ENCODE measurements around the gene PLEKHA3. TPM values are rescaled to one million over a fixed set of nuclear protein-coding genes. Genes with fewer than 3 reads are reported as not detected.

PLEKHA3 gene
- total RNA-seq: 5.0 and 5.7 TPM in 2 replicates

DNA sequence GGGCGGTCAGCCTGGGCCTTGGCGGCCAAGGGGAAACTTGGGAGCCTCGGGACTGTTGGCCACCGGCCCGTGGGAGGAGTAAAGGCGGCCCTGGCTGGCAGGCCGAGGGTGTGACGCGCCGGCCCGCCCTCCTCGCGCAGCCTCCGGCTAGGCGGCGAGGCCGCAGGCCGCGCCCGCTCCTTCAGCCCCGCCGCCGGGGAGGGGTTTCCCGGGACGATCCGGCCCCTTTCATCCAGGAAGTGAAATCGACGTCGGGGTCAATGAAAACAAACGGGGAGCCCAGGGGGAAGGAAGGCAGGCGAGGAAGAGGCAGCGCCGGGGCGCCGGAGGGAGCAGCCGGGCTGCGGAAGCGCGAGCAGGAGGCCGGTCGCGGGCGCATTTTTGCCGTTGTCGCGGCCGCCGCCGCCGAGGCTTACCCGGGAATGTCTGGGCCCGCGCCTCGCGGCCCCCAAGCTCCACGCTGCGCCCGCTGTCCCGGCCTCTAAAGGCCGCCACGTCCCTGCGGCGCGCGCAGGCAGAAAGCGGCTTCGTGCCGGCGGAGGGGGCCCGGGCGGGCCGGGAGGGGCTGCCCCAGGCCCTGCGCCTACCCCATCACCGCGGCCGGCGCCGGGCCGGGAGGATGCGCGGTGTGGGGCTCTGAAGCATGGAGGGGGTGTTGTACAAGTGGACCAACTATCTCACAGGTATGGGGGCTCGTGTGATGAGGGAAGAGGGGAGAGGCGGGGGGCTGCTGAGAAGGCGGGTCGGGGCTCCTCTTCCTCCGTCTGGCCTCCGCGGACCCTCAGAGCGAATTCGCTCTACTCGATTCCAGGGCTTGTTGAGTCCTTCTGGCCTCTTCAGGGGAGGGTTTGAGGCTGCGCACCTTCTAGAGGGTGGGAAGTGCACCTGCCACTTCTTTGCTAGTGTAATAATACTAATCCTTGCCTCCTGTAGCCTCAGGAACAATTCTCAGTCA, at the start of gene PLEKHA3:
PLEKHA3 (plus strand) TSS at position 231 of the 955 bp plus-strand sequence; CDS start at position 644, 413 bp downstream.

DNA sequence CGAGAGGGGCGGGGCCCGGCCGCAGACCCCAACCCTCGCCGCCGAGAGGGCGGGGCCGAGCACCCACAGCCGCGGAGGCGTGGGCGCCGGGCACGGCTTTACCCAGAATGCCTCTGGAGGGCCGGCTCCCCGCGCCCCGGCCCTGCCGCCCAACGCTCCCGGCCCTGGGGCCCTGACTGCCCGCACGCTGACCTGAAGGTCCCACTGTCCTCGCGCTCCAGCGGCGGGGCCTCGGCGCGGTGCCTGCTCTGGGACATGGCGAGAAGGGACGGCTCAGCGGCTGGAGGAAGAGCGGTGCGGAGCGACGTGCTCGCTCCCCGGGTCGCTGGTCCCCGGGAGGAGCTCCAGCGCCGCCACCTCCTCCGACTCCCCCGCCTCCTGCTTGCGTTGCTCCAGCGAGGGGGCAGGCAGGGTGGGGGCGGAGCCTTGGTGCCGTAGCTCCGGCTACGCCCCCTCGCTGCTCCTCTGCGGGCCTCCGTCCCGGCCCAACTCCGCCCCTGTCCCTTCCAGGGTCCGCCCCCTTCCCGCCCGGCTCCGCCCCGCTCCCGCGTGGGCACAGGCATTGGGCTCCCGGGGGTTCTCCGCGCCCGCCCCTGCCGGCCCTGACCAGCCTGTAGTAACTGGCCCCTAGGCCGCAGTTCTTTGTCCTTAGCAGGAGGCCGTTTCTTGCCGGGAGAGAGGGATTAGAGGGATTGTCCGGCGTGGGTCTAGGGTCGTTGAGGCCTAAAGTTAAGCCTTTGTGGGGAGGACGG, 29.3 kb upstream of the PLEKHA3 start, which contains the start of the genes PJVK and PRKRA:
PJVK (plus strand) TSS at position 605 of the 752 bp plus-strand sequence. CDS start 2,032 bp downstream, outside the sequence.
PRKRA (minus strand) TSS at position 402 of the 752 bp plus-strand sequence; CDS start at position 257, 145 bp downstream.

DNA sequence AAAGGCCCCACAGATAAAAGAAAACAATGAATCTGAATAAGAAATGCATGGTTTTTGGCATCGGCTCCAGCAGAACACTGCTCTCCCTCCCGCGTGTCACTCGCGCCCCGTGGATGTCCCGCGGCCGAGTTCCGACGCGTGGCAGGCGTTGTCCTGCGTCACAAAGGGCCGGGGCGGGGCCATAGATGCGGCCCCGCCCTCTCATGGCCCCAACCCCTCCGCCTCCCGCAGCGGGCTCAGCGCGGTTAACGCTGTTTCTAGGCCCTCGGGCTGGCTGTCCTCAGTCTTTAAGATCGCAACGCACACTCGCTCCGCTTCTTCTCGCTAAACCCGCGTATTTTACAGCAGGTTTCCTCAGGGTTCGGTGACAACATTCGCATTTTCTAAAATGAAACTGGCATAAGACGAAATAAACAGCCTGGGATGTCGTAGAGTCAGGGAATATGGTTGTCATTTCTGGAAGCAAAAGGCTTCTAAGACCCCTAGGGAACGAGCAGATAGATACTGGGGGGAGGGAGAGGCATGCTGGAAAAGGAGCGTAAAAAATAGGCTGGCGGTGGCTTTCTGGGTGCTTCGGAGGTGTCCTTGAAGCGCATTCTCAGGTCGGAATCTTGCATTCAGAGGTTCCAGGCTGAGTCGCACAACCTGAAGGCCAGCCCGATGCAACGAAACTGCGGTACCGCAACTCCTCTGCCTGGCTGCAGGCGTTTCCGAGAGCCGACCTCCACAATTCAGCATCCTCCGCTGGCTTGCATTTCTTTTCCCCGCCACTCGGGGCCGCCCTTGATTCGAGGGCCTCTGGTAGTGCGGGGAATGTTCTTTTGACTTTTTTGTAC, 1.6 kb upstream of the PLEKHA3 start, which contains the start of gene FKBP7:
FKBP7 (minus strand) TSS at position 162 of the 836 bp plus-strand sequence; CDS start at position 61, 101 bp downstream.

Other genes with a start within 250 kb of the PLEKHA3 start
- 30.2 and 46.2 TPM in 2 replicates for gene PRKRA, start 29.3 kb upstream of the PLEKHA3 start, total RNA-seq
- not detected in 2 replicates for gene PJVK, start 29.1 kb upstream of the PLEKHA3 start, total RNA-seq
- 10.3 and 11.4 TPM in 2 replicates for gene FKBP7, start 1.9 kb upstream of the PLEKHA3 start, total RNA-seq

Measured in mammary microvascular endothelial cell (primary cell).